HG03103 (cell line): ENCODE data around the gene KRT37.
"Not testable (repeated sequence)": the region's sequence is repeated elsewhere in the genome, so short reads cannot be mapped to it uniquely, and the experiment has no call there.

Experiments
- ATAC-seq: cut with Tn5 transposase; IDR thresholded peaks from one replicate; pipeline ENCODE4 v1.9.1; 2021; ENCODE audit warnings: low read depth; ENCODE audit not compliant: unreplicated experiment

Gene KRT37

DNA sequence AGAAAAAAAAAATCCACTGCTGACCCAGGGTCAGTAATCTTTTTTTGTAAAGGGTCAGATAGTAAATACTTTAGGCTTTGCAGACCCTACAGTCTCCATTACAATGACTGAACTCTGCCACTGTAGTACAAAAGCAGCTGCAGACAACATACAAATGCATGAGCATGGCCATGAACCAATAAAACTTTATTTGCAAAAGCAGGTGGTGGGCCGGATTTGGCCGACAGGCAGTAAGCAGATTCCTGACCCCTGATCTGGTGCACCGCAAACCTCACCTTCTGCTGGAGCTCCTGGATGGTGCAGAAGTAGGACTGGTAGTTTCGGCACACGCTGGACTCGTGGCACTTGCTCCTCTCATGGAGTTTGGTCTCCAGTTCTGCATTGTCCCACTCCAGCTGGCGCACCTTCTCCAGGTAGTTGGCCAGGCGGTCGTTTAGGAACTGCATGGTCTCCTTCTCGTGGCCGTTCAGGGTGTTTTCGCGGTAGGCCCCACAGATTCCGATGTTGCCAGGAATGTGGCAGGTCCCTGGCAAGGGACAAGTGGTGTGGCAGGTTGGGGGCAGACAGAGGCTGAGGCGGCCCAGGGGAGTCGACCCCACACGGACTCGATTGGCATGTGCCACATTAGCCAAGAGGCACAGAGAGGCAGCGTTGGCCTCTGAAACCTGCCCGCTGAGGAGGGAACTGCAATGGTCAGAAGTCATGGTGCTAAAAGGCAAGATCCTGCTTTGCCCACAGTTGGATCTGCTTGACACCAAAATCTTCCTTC lies 13.1 kb downstream of the KRT37 start:
- no peak for ATAC-seq

- ATAC-seq, result no peak
Observed at GRCh38 chr17:41407226-41407625, 17.2 kb downstream of the KRT37 start.

DNA sequence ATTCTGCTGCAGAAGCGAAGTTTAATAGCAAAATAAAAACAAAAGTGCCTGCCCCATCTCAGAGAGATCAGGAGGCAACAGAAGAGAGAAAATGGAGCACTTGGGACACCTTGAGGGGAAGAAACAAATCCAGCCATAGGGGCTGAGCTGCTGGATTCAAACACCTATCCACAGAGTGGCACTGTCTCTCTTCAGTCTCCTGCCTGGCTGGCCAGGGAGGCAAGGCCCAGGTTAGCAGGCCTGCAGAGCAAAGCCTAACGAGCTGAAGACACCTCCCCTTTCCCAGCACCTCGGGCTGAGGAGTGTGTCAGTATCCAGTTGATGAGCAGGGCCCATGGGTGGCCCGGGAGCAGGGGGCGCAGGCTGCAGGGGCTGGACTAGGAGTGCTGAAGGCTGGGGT lies 18.2 kb downstream of the KRT37 start:
- ATAC-seq, result no peak

GRCh38 chr17:41404024-41404671 lies 20.2 kb downstream of the KRT37 start:
- ATAC-seq, result no peak

GRCh38 chr17:41403404-41404023 lies 20.9 kb downstream of the KRT37 start:
- no peak for ATAC-seq

DNA sequence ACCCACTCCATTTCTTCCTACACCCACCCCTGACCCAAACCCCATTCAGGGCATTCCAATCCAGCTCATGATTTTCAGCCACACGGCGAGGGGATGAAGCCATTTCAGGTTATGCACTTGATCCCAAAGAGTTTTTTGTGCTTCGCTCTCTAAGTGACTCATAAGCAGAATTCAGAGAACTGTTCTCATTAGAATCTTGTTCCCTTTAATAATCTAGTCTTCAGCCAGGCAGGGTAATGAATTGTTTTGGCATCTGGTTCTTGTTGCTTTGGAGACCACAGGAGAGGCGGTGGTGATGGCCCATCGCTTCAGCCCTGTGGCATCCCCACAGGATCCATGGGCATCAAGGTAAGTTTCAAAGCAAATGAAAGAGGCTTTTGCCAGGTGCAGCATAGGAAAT lies 22.2 kb downstream of the KRT37 start:
- ATAC-seq, result no peak

GRCh38 chr17:41396996-41397660 lies 27.3 kb downstream of the KRT37 start, which contains the start of gene KRT31:
Gene KRT31, minus strand, starts transcription at chr17:41397608. Its CDS starts 69 bp downstream, at chr17:41397539.
- no peak for ATAC-seq

GRCh38 chr17:41396340-41396739 lies 28.0 kb downstream of the KRT37 start:
- no peak for ATAC-seq

DNA sequence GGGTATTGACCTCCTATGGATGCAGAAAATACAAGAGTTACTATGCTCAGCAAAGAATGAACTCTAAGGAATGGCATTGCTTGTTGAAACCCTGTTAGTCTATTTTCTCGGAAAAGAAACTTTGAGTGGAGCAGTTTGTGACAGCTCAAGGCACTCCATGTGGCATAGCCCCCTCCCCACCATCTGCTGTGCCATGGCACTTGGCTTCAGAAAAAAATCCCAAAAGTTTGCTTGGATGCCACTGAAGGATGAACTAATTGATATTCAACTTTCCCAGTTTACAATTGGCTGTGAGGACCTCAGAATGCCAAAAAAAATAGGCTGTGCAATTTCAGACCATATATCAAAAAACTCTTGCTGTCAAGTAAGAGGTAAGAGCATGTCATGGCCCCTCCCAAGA lies 28.8 kb downstream of the KRT37 start:
- no peak for ATAC-seq

DNA sequence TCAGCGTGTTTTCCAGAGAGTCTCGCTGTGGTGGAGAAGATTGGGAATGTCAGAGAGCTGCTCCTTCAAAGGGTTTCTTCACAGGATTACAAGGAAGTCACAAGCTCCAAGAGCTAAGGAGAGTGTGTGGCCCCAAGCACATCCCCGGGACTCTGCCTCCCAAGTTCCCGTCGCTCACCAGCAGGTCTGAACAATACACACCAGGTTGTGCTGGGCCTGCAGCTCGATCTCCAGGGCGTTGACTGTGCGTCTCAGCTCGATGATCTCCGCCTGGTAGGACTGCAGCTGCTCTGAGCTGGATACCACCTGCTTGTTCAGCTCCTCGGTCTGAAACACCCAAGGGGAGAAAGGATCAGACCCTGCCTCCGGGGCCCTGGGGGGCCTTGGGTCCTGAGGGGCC lies 29.3 kb downstream of the KRT37 start:
- not testable (repeated sequence) for ATAC-seq

DNA sequence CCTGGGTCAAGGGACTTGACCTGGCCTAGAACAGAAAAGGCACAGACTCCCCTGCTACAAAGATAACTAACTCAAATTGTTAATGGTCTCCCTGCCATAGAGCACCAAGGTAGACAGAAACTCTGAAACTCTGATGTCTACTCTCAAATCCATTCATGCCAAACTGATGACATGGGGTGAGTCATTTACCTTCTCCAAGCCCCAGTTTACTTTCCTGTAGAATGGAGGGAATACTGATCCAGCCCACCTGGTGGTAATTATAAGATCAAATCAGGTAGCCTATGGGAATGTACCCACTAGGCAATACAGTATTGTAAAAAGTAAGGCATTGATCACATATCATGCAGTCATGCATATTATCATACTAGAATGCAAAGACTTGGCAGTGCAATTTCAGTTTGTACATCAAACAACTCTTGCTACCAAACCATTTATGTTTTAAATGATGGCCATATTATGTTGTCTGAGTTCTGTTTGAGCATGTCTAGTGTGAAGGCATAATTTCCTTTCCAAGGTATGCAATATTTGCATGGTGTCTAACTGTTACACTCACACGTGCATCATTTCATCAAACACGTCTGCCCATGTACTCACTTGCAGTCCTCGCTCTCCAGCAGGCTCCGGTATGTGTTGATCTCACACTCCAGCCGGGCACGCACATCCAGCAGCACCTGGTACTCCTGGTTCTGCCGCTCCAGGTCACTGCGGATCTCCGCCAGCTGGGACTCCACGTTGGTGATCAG lies 30.0 kb downstream of the KRT37 start:
- ATAC-seq, result no peak

DNA sequence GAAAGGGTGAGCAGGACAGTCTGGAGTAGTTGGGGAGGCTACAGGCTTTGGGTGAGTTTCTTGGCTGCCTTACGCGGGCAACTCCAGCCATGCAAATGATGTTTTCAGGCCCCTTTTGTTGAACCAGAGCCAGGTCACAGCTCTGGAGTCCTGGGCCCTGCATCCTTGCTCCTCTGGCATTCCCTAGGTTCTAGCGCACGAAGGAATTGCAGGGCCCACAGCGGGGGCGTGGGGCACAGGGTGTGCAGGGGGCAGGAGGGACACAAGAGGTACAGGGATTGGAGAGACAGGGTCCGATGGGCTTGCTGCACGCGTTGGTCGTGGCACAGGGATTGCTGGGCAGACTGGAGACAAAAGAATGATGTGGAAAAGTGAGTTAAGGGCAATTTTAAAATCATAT lies 30.6 kb downstream of the KRT37 start:
- no peak for ATAC-seq

DNA sequence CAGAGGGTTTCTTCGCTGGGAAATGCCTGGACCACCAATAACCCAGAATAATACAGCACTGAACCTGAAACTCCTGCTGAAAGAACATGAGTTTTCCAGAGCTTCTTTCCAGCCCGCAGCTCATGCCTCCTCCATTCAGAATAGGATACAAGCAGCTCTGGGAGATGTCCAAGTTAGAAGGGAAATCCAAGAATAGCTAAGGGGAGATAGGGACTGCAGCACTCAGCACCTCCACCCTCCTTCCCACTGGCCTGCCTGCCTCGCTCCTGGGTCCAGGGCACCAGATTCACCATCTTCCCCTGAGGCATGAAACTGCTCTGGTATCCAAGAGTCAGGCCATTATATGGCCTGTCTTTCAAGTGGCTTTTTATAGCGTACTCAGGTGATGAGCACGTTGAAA lies 31.1 kb downstream of the KRT37 start:
- ATAC-seq, result no peak

DNA sequence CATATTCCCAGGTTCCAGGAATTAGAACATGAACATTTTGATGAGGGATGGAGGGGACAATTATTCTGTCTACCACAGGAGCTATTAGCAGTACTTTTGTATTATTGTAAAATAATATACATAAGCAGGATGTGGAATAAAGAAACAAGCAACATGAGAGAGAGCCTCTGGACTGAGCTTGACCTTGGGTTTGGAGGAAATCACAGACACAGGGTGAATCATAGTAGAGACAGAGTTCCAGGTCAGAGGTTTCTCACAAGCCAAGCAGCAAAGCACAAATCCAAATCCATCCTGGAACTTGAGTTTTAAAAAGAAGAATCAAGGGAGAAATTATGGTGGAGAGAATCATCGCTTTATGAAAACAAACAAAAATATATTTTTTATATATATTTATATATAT lies 32.1 kb downstream of the KRT37 start:
- no peak for ATAC-seq

DNA sequence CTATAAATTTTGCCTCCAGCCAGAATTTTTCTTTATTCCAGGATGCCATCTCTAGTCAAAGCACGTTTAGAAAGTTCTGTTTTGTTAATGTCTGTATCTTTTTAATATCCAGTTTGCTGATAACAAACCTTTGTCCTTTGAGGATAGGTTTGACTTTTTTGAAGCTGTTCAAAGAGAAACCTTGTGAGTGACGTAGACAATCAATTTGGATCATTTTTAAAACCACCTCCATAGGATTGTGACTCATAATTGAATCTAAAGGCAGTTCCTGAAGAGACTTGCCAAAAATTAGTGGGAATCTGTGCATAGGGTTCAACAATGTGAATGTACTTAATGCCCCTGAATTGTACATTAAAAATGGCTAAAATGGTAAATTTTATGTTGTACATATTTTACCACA lies 32.9 kb downstream of the KRT37 start:
- ATAC-seq, result no peak

DNA sequence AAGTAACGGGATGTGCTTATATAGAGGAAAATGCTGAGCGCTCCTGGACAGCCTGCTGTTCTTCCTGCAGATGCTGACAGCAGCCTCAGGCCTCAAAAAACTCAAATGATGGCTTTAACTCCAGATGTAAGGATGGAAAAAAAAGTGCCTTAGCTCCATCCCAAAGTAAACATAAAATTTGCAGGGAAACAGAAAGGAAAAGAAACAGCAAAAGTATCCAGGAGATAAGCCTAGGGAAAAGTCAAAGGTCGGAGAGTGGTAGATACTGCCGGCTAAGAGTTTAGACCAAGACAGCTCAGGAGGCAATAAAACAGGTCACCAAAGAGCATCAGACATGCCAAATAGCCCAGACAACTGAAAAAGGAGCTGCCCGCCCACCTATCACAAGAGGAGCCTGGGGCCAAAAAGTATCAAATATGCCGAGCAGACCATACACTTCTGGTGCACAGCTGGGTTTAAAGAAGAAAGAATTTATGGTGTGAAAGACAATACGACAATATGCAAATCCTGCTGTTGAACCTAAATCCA lies 33.9 kb downstream of the KRT37 start:
- no peak for ATAC-seq

GRCh38 chr17:41387670-41388069 lies 36.7 kb downstream of the KRT37 start:
- ATAC-seq, result no peak

DNA sequence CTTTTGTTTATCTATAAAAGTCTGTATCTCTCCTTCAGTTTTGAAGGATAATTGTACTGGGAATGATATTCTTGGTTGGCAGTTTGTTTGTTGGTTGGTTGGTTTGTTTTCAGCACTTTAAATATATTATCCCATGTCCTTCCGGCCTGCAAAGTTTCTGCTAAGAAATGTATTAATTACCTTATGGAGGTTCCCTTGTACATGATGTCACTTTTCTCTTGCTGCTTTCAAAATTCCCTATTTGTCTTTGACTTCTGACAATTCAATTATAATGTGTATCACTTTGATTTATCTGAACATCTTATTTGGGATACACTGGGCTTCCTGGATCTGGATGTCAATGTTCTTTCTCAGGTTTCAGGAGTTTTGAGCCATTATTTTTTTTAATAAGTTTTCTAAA lies 38.2 kb downstream of the KRT37 start:
- no peak for ATAC-seq

DNA sequence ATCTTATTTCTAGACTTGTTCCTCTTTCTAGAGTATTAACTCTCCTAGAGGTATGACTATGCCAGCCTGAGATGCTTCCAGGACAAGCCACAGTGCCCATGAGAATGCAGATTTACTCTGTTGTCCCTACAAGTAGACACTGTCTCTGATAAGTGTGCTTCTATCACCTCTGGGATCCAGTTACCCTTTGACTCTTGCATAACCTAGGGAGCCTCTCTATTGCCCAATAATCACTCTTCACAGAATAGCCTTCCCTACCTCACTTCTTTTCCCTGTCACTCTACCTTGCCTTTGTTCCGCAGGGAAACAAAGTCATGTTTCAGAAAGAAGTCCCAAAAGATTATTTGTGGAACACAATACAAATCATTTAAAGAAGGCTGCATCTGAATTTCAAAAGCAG lies 40.7 kb downstream of the KRT37 start:
- no peak for ATAC-seq

- no peak for ATAC-seq
Observed at GRCh38 chr17:41382394-41382793, 42.0 kb downstream of the KRT37 start.
